HL-60/S4 treated with retinoic acid at 250 ng/mL for 4 days and 3 days (cell line): ENCODE results near the gene PHC2.
"Not testable (repeated sequence)": the region's sequence is repeated elsewhere in the genome, so short reads cannot be mapped to it uniquely, and the experiment has no call there.

Experiments used
- in situ Hi-C: fragments of 300-500 bp; cut with MboI; formaldehyde crosslinking; loops from 2 replicates; pipeline ENCODE4 v1.7.0; 2022; ENCODE audit warnings: low sequenced_read_pairs

PHC2 gene

GRCh38 chr1:33297911-33298622 lies 132.8 kb downstream of the PHC2 start:
- in situ Hi-C loops, result no loop called here

GRCh38 chr1:33296824-33297223 lies 134.1 kb downstream of the PHC2 start:
- in situ Hi-C loops, result no loop called here

GRCh38 chr1:33296082-33296458 lies 134.8 kb downstream of the PHC2 start:
- in situ Hi-C loops, result no loop called here

GRCh38 chr1:33295450-33296081 lies 135.3 kb downstream of the PHC2 start:
- in situ Hi-C loops, result no loop called here

- in situ Hi-C loops, result no loop called here
These were observed 135.9 kb downstream of the PHC2 start for GRCh38 chr1:33295023-33295422.

GRCh38 chr1:33294071-33295010 lies 136.6 kb downstream of the PHC2 start:
- in situ Hi-C loops, result no loop called here

- in situ Hi-C loops, result no loop called here
These were observed 138.1 kb downstream of the PHC2 start for GRCh38 chr1:33292726-33293340.

- in situ Hi-C loops, result not testable (repeated sequence)
These were observed 140.3 kb downstream of the PHC2 start for GRCh38 chr1:33290615-33291014.

- in situ Hi-C loops, result no loop called here
These were observed 141.1 kb downstream of the PHC2 start for GRCh38 chr1:33289858-33290154.

- in situ Hi-C loops, result no loop called here
These were observed 141.7 kb downstream of the PHC2 start for GRCh38 chr1:33288976-33289857.

GRCh38 chr1:33287317-33287716 lies 143.6 kb downstream of the PHC2 start:
- in situ Hi-C loops, result no loop called here

GRCh38 chr1:33286451-33287185 lies 144.3 kb downstream of the PHC2 start:
- in situ Hi-C loops, result no loop called here

GRCh38 chr1:33284049-33284448 lies 146.8 kb downstream of the PHC2 start:
- in situ Hi-C loops, result no loop called here

- in situ Hi-C loops, result no loop called here
These were observed 148.1 kb downstream of the PHC2 start for GRCh38 chr1:33282791-33283190.

GRCh38 chr1:33281554-33282303 lies 149.2 kb downstream of the PHC2 start:
- in situ Hi-C loops, result no loop called here

GRCh38 chr1:33280091-33280661 lies 150.7 kb downstream of the PHC2 start:
- in situ Hi-C loops, result no loop called here

- in situ Hi-C loops, result no loop called here
These were observed 153.3 kb downstream of the PHC2 start for GRCh38 chr1:33277488-33278084.

GRCh38 chr1:33276573-33277298 lies 154.2 kb downstream of the PHC2 start:
- in situ Hi-C loops, result no loop called here
